HG03469 (cell line): ENCODE data around the gene CDKN1B.
A peak's percentile ranks its signal among the peaks of the same experiment; 100 is the strongest.
"Not testable (repeated sequence)": the region's sequence is repeated elsewhere in the genome, so short reads cannot be mapped to it uniquely, and the experiment has no call there.

ENCODE experiments used
- ATAC-seq: cut with Tn5 transposase; IDR thresholded peaks from one replicate; pipeline ENCODE4 v1.9.1; 2021; ENCODE audit warnings: mild to moderate bottlenecking, moderate library complexity, moderate number of reproducible peaks; ENCODE audit not compliant: unreplicated experiment

CDKN1B gene

GRCh38 chr12:12723681-12724420 lies 6.7 kb downstream of the CDKN1B start:
- ATAC-seq: no peak

- ATAC-seq: no peak
Observed at GRCh38 chr12:12724421-12725085, 7.4 kb downstream of the CDKN1B start.

DNA sequence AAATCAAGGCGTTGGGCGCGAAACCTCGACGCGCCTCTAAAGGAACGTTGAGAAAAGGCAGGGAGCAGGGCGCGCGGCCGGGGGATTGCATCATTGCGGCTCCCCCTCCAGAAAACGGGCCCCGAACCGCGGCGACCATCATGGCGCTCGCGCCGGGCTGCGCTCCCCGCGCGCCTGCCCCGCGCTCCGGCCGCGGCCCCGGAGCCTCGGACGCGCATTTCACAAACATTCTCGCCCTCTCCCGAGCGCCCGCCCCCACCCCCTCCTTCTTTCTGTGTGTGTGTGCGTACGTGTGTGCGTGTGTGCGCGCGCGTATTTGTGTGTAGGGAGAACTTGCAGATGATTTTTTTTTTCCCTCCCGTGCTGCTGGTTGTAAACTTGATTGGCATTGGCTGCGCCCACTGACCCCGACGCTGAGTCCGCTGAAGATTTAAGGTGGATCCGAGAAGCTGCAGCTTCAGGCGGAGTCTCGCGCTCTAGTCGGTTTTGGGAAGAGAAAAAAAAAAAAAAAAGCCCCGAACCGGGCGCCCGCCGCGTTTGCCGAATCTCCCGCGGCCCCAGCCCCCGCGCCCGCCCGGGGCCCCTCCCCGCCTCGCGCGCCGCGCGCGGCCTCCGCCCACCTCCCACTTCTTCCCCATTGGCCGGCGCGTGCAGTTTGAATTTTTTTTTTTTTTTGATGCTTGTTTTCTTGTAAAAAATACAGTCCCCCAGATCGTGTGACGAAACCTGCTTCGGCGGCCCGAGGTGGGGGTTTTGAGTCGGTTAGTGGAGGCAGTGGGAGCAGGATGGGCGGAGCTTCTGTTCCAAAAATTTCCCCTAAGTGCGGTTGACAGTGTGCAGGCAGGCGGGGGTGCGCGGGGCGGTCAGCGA lies 8.2 kb downstream of the CDKN1B start:
- peak; percentile 51 for ATAC-seq

DNA sequence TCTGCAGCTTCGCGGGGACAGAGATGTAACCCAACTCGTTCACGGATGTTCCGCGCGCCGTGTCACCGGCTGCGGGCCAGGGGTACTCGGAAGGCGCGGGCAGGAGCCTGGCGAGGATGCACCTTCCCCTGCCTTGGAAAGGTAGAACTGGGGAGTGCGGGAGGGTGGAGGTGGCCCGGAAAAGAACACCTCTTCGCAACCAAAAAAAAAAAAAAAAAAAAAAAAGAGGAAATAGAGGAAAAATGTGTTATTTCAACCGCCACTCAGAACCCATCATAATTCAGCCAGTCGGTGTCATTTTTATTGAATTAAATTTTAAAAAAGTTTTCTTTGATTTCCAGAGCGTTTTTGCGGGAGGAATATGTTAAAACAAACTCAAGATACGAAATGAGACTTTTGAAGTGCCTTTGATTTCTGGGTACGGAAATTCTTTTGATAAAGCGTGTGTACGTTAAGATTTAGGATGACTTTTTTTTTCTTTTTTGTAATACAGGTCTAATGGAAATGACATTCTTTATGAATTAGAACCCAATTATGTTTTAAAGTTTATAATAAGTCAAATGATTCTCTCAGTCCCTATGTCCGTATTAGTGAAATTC lies 8.9 kb downstream of the CDKN1B start:
- no peak for ATAC-seq

DNA sequence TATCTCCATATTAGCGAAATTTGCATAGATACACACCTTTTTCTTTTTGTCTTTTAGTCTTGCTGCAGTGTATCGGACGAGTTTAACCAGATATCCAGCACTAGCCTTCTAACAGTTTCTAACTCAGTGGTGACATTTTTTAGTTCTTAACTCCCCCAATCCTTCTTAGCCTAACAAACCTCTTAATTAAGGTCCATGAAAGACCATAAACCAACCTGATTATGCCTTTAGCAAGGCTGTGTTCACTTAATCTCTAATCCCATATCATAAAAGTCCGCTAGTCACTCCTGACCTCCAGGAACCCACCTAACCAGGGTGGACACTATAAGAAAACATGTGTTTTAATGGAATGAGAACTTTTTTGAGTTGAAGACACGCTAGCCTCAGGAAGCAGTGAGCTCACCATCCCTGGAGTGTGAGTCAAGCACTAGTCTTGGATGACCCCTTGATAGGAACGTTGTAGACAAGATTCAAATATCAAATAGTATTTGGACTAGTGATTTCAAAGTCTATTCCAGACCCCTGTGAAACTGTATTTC lies 9.5 kb downstream of the CDKN1B start:
- no peak for ATAC-seq

DNA sequence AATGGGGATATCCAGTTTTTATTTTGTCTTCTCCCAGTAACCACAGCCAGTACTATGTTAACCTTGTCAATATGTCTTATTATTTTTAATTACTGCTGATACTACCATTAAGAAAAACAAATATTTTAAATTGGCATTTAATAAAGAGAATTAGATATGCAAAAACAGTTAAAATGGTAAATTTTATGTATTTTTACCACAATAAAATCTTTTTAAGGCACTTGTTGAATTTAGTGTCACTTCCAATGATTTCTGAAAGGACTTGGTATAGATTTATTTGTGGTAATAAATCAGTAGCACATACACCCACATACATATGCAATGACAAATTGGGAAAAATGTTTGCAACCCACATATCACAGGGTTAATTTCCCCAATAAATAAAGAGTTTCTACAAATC lies 14.0 kb downstream of the CDKN1B start:
- ATAC-seq: no peak

GRCh38 chr12:12731785-12732184 lies 14.6 kb downstream of the CDKN1B start:
- ATAC-seq: no peak

DNA sequence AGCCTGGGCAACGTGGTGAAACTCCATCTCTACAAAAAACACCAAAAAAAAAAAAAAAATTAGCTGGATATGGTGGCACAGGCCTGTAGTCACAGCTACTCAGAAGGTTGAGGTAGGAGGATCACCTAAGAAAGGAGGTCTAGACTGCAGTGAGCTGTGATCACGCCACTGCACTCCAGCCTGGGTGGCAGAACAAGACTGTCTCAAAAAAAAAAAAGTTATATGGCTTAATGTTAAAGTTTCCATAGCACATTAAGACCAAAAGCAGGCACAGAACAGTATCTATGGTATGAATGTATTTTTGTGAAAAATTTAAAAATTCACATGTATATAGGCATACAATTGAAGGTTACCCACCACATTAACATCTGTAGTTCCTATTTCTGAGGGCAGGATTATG lies 15.9 kb downstream of the CDKN1B start:
- ATAC-seq: no peak

- ATAC-seq: no peak
Observed at GRCh38 chr12:12734054-12734453, 16.9 kb downstream of the CDKN1B start.

DNA sequence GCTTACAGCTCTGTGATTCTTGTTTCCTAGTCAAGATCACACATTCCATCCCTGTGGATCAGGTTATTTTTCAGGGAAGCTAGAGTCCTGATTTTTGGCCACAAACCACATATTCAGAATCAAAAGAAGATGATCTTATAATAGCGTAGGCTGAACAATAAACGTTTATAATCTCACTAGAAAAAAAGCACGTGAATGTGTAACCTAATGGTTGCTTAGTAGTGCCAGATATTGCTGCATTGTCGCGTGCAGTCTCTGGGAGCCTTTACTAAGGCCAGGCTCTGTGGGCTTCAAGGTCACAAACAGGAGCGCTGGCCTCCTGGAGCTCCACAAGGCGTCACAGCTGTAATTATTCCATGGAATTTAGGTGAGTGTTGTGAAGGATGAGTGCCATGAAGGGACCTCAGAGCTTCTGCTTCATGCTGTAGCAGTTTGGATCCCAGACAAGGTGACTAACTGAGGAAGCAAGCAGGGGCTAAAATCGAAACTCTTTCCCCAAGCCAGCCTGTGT lies 17.4 kb downstream of the CDKN1B start:
- ATAC-seq: no peak

GRCh38 chr12:12735301-12735700 lies 18.1 kb downstream of the CDKN1B start:
- ATAC-seq: no peak

- ATAC-seq: peak; percentile 59
Observed at GRCh38 chr12:12736759-12737676, 19.9 kb downstream of the CDKN1B start.

GRCh38 chr12:12738152-12738551 lies 21.0 kb downstream of the CDKN1B start:
- not testable (repeated sequence) for ATAC-seq

GRCh38 chr12:12741660-12742059 lies 24.5 kb downstream of the CDKN1B start:
- no peak for ATAC-seq

GRCh38 chr12:12744546-12745305 lies 27.6 kb downstream of the CDKN1B start:
- ATAC-seq: no peak

DNA sequence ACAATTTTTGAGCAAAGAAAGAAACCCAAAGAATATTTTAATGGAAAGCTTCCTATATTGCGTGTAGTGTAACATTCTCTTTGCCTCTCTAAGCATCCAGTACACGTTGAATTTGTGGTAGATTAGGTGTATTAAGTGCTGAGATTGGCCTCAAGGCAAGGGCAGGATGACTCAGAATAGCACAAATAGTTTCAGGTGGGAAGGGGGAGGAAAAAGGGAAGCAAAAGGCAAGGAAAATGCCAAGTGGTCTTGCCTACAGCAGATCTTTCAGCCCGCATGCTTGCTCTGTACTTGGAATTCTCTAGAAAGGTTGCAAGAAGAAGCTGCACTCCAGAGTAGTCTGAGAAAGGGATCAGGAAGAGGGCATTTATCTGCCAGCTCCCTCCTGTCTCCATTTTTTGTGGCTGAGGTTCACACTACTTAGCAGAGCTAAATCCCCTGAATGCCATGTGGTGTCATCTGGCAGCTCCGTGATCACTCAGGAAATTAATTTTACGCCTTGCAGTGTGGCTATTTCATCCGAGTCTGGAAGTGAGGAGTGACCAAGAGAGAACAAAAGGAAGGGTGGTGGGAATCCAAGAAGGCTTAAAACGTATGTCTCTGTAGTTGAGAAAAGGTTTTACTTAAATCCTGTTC lies 28.5 kb downstream of the CDKN1B start:
- ATAC-seq: no peak

GRCh38 chr12:12747278-12747677 lies 30.1 kb downstream of the CDKN1B start:
- ATAC-seq: no peak

- no peak for ATAC-seq
Observed at GRCh38 chr12:12748044-12748443, 30.9 kb downstream of the CDKN1B start.
